Uterus (tissue), 2 donors: ENCODE data around the gene CD4.

Experiments used
- CTCF ChIP-seq, 4 experiments: fragments of 200-600 bp in 2 of 4; fragments of 450-650 bp in 2 of 4; sonication (generic) in 2 of 4; IDR thresholded peaks; one replicate each; pipeline ENCODE4 v1.5.1; 2016 to 2019; ENCODE audit warnings: antibody characterized with exemption in 4 of 4, mild to moderate bottlenecking in 2 of 4, moderate library complexity in 1 of 4
- POLR2A ChIP-seq, 2 donors: fragments of 450-650 bp; IDR thresholded peaks; one replicate each; pipeline ENCODE4 v1.6.1; 2016; ENCODE audit warnings: antibody characterized with exemption in 2 of 2, mild to moderate bottlenecking in 1 of 2, moderate library complexity in 1 of 2

- TF ChIP-seq CTCF (IDR thresholded peaks at IDR 0.05) (no peak), POLR2A (IDR thresholded peaks at IDR 0.05) (no peak)
These were observed 1.3 kb downstream of the CD4 start for GRCh38 chr12:6790496-6791150.
